Measurements from ENCODE around the gene MAPK8IP3.

DNA sequence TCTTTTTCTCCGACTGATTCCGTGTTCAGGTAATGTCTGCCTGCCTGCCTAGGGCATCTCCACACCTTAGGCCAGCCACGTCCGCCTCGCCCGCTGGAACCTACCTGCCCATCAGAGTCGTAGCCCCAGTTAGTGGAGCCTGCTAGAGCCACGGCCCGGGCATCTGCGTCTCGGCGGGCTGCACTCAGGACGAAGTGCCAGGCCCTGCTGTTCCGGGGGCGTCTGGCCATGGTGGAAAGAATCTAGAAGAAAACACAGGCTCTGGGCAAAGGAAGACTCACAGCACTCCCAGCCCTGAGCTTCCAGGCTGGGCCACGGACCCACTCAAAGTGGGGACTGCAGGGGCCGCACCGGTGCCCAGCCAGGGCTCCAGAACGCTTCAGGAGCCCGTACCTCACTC lies 75.3 kb downstream of the MAPK8IP3 start:
- TF ChIP-seq CTCF (conservative IDR thresholded peaks at IDR 0.05; ENCODE audit: low read length) = no peak
- TF ChIP-seq EZH2phosphoT487 (IDR thresholded peaks at IDR 0.05; ENCODE audit: borderline replicate concordance) = no peak

Data from Loucy (cell line).